HEK293 (cell line): ENCODE results near the gene RCSD1.

Source experiments
- CTCF ChIA-PET: fragments of 350-600 bp; formaldehyde crosslinking; extraction: SDS; loops from one replicate; lab custom pipeline; 2021; ENCODE audit warnings: antibody characterized with exemption; lab: Yijun Ruan, JAX
- POLR2A ChIA-PET: fragments of 300-600 bp; formaldehyde crosslinking; extraction: SDS; loops from one replicate; lab custom pipeline; 2020; ENCODE audit warnings: antibody characterized with exemption, inconsistent platforms; lab: Yijun Ruan, JAX
- H3K27ac ChIP-seq: fragments of 200-500 bp; sonication (Bioruptor generic); 2 replicates; pipeline ENCODE4 v1.5.1; 2014; ENCODE audit warnings: low read depth, low read length, control low read depth, inconsistent platforms; ENCODE audit errors: extremely low read depth
- H3K36me3 ChIP-seq, 2 experiments: fragments of 200-500 bp in 1 of 2; sonication (Bioruptor generic) in 1 of 2; 1 replicate in 1 of 2; 2 replicates in 1 of 2; pipeline ENCODE4 v1.5.1; 2014 to 2017; ENCODE audit warnings: inconsistent platforms in 2 of 2, low read length in 2 of 2; ENCODE audit not compliant: control insufficient read depth in 2 of 2, insufficient read depth in 1 of 2
- H3K4me1 ChIP-seq: fragments of 200-500 bp; sonication (Bioruptor generic); 2 replicates; pipeline ENCODE4 v1.5.1; 2014; ENCODE audit warnings: mild to moderate bottlenecking, low read length, inconsistent platforms; ENCODE audit not compliant: control insufficient read depth, insufficient read depth
- H3K4me3 ChIP-seq: 2 replicates; pipeline ENCODE4 v1.5.1; 2011; ENCODE audit warnings: low read depth, mild to moderate bottlenecking, control low read depth, low read length, moderate library complexity
- H3K9me3 ChIP-seq: fragments of 200-500 bp; sonication (Bioruptor generic); 2 replicates; pipeline ENCODE4 v1.5.1; 2014; ENCODE audit warnings: low read depth, low read length, inconsistent platforms; ENCODE audit not compliant: control insufficient read depth, insufficient read depth
- HOXA7 ChIP-seq: sonication (generic); formaldehyde crosslinking; IDR thresholded peaks from 2 replicates; pipeline ENCODE4 v1.8.1; 2022; ENCODE audit warnings: missing genetic modification reagents, borderline replicate concordance
- SCRT1 ChIP-seq: fragments of 450-650 bp; formaldehyde crosslinking; IDR thresholded peaks from 2 replicates; pipeline ENCODE4 v1.5.1; 2016; ENCODE audit warnings: missing biosample characterization, missing genetic modification characterization, borderline replicate concordance
- ZNF114 ChIP-seq: fragments of 450-650 bp; formaldehyde crosslinking; IDR thresholded peaks from 2 replicates; pipeline ENCODE4 v1.5.0; 2017; ENCODE audit warnings: missing biosample characterization, missing genetic modification characterization
- ZNF157 ChIP-seq: fragments of 450-650 bp; formaldehyde crosslinking; IDR thresholded peaks from 2 replicates; pipeline ENCODE4 v1.5.1; 2016; ENCODE audit warnings: missing biosample characterization, missing genetic modification characterization
- ZNF19 ChIP-seq: fragments of 450-650 bp; formaldehyde crosslinking; IDR thresholded peaks from 2 replicates; pipeline ENCODE4; 2016; ENCODE audit warnings: missing biosample characterization, missing genetic modification characterization, low read depth
- ZNF274 ChIP-seq, 2 experiments: fragments of 200-500 bp in 1 of 2; fragments of 450-650 bp in 1 of 2; sonication (Bioruptor generic) in 1 of 2; formaldehyde crosslinking in 1 of 2; IDR thresholded peaks; 2 replicates each; pipeline versions ENCODE4 v1.5.1 to v1.6.1; 2014 to 2016; ENCODE audit warnings: borderline replicate concordance in 1 of 2, inconsistent platforms in 1 of 2, low read length in 1 of 2, missing biosample characterization in 1 of 2, missing genetic modification characterization in 1 of 2
- ZNF302 ChIP-seq: fragments of 450-650 bp; formaldehyde crosslinking; IDR thresholded peaks from 2 replicates; pipeline ENCODE4 v1.5.1; 2016; ENCODE audit warnings: missing biosample characterization, missing genetic modification characterization, low read depth
- ZNF366 ChIP-seq: fragments of 450-650 bp; formaldehyde crosslinking; conservative IDR thresholded peaks from 2 replicates; pipeline ENCODE4 v1.5.1; 2016; ENCODE audit warnings: missing biosample characterization, missing genetic modification characterization
- ZNF560 ChIP-seq: fragments of 450-650 bp; formaldehyde crosslinking; IDR thresholded peaks from 2 replicates; pipeline ENCODE4 v1.5.1; 2017; ENCODE audit warnings: missing biosample characterization, missing genetic modification characterization, borderline replicate concordance
- ZNF571 ChIP-seq: fragments of 450-650 bp; formaldehyde crosslinking; IDR thresholded peaks from 2 replicates; pipeline ENCODE4 v1.5.0; 2017; ENCODE audit warnings: missing biosample characterization, missing genetic modification characterization
- ZNF585B ChIP-seq: fragments of 450-650 bp; formaldehyde crosslinking; IDR thresholded peaks from 2 replicates; pipeline ENCODE4 v1.5.1; 2016; ENCODE audit warnings: missing biosample characterization, missing genetic modification characterization
- ZNF670 ChIP-seq: fragments of 450-650 bp; formaldehyde crosslinking; IDR thresholded peaks from 2 replicates; pipeline ENCODE4 v1.5.1; 2016; ENCODE audit warnings: missing biosample characterization, missing genetic modification characterization, low read depth
- ZNF785 ChIP-seq: fragments of 450-650 bp; formaldehyde crosslinking; IDR thresholded peaks from 2 replicates; pipeline ENCODE4 v1.5.1; 2016; ENCODE audit warnings: missing biosample characterization, missing genetic modification characterization
- ZNF843 ChIP-seq: fragments of 450-650 bp; formaldehyde crosslinking; IDR thresholded peaks from 2 replicates; pipeline ENCODE4 v1.5.1; 2016; ENCODE audit warnings: missing biosample characterization, missing genetic modification characterization
- TF ChIP-seq, protein P1 (sequence below): fragments of 450-650 bp; formaldehyde crosslinking; IDR thresholded peaks from 2 replicates; pipeline ENCODE4 v1.5.1; 2016; ENCODE audit warnings: missing biosample characterization, missing genetic modification characterization
- TF ChIP-seq, protein P2 (sequence below): fragments of 450-650 bp; formaldehyde crosslinking; IDR thresholded peaks from 2 replicates; pipeline ENCODE4 v1.5.1; 2016; ENCODE audit warnings: missing biosample characterization, missing genetic modification characterization
- TF ChIP-seq, protein P3 (sequence below): sonication (generic); formaldehyde crosslinking; IDR thresholded peaks from 2 replicates; pipeline ENCODE4 v1.8.1; 2022; ENCODE audit warnings: mild to moderate bottlenecking, moderate library complexity, missing genetic modification reagents
- TF ChIP-seq, protein P4 (sequence below): fragments of 450-650 bp; formaldehyde crosslinking; IDR thresholded peaks from 2 replicates; pipeline ENCODE4 v1.5.1; 2017; ENCODE audit warnings: missing biosample characterization, mild to moderate bottlenecking, missing genetic modification characterization, moderate library complexity
- TF ChIP-seq, protein P5 (sequence below): fragments of 450-650 bp; formaldehyde crosslinking; IDR thresholded peaks from 2 replicates; pipeline ENCODE4 v1.5.1; 2017; ENCODE audit warnings: missing biosample characterization, missing genetic modification characterization
- TF ChIP-seq, protein P6 (sequence below): fragments of 450-650 bp; formaldehyde crosslinking; IDR thresholded peaks from 2 replicates; pipeline ENCODE4 v1.5.1; 2017; ENCODE audit warnings: missing biosample characterization, missing genetic modification characterization
- TF ChIP-seq, protein P7 (sequence below): fragments of 450-650 bp; formaldehyde crosslinking; IDR thresholded peaks from 2 replicates; pipeline ENCODE4 v1.5.1; 2016; ENCODE audit warnings: missing biosample characterization, missing genetic modification characterization

Gene RCSD1

DNA sequence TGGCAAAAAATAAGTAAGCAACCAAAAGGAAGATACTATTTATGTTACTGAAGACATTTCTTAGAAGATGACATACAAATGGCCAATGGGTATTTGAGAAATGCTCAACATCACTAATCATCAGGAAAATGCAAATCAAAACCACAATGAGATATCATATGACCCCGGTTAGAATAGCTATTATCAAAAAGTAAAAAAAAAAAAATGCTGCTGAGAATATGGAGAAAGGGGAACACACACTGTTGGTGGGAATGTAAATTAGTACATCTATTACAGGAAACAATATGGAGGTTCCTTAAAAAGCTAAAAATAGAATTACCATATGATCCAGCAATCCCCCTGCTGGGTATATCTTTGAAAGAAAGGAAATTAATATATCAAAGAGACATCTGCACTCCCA, 42.2 kb upstream of the RCSD1 start:
- ChIA-PET CTCF (interaction anchor here (0.6 to 1.0 kb wide), 2 partner anchors 99 to 100 kb away, joined by 3 read pairs; no protein-coding TSS in a partner anchor), POLR2A (no interaction called here)
- no peaks in the 10 kb centered on the region for H3K9me3 ChIP-seq
- no peak for TF ChIP-seq ZNF114 (tag by site-specific recombination)
- TF ChIP-seq ZNF560, result no peak
- TF ChIP-seq, protein P1, sequence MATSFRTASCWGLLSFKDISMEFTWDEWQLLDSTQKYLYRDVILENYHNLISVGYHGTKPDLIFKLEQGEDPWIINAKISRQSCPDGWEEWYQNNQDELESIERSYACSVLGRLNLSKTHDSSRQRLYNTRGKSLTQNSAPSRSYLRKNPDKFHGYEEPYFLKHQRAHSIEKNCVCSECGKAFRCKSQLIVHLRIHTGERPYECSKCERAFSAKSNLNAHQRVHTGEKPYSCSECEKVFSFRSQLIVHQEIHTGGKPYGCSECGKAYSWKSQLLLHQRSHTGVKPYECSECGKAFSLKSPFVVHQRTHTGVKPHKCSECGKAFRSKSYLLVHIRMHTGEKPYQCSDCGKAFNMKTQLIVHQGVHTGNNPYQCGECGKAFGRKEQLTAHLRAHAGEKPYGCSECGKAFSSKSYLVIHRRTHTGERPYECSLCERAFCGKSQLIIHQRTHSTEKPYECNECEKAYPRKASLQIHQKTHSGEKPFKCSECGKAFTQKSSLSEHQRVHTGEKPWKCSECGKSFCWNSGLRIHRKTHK (tag by site-specific recombination), result no peak
- no peak for TF ChIP-seq ZNF843 (tag by site-specific recombination)
- no peak for TF ChIP-seq ZNF585B (tag by site-specific recombination)
- TF ChIP-seq ZNF366 (tag by site-specific recombination), result no peak
- TF ChIP-seq SCRT1 (tag by site-specific recombination), result no peak
- no peak for TF ChIP-seq ZNF19
- TF ChIP-seq, protein P2, sequence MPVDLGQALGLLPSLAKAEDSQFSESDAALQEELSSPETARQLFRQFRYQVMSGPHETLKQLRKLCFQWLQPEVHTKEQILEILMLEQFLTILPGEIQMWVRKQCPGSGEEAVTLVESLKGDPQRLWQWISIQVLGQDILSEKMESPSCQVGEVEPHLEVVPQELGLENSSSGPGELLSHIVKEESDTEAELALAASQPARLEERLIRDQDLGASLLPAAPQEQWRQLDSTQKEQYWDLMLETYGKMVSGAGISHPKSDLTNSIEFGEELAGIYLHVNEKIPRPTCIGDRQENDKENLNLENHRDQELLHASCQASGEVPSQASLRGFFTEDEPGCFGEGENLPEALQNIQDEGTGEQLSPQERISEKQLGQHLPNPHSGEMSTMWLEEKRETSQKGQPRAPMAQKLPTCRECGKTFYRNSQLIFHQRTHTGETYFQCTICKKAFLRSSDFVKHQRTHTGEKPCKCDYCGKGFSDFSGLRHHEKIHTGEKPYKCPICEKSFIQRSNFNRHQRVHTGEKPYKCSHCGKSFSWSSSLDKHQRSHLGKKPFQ (tag by site-specific recombination), result no peak
- TF ChIP-seq, protein P3, sequence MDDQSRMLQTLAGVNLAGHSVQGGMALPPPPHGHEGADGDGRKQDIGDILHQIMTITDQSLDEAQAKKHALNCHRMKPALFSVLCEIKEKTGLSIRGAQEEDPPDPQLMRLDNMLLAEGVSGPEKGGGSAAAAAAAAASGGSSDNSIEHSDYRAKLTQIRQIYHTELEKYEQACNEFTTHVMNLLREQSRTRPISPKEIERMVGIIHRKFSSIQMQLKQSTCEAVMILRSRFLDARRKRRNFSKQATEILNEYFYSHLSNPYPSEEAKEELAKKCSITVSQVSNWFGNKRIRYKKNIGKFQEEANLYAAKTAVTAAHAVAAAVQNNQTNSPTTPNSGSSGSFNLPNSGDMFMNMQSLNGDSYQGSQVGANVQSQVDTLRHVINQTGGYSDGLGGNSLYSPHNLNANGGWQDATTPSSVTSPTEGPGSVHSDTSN, result no peak
- TF ChIP-seq ZNF157 (tag by site-specific recombination), result no peak
- no peak for TF ChIP-seq ZNF670 (tag by site-specific recombination)
- TF ChIP-seq, protein P4, sequence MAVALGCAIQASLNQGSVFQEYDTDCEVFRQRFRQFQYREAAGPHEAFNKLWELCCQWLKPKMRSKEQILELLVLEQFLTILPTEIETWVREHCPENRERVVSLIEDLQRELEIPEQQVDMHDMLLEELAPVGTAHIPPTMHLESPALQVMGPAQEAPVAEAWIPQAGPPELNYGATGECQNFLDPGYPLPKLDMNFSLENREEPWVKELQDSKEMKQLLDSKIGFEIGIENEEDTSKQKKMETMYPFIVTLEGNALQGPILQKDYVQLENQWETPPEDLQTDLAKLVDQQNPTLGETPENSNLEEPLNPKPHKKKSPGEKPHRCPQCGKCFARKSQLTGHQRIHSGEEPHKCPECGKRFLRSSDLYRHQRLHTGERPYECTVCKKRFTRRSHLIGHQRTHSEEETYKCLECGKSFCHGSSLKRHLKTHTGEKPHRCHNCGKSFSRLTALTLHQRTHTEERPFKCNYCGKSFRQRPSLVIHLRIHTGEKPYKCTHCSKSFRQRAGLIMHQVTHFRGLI (tag by site-specific recombination), result no peak
- TF ChIP-seq, protein P5, sequence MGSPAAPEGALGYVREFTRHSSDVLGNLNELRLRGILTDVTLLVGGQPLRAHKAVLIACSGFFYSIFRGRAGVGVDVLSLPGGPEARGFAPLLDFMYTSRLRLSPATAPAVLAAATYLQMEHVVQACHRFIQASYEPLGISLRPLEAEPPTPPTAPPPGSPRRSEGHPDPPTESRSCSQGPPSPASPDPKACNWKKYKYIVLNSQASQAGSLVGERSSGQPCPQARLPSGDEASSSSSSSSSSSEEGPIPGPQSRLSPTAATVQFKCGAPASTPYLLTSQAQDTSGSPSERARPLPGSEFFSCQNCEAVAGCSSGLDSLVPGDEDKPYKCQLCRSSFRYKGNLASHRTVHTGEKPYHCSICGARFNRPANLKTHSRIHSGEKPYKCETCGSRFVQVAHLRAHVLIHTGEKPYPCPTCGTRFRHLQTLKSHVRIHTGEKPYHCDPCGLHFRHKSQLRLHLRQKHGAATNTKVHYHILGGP, result no peak
- no peaks in the 10 kb centered on the region for H3K36me3 ChIP-seq
- no peaks in the 10 kb centered on the region for H3K4me1 ChIP-seq
- H3K27ac ChIP-seq, result no peak overlapping the region
- H3K4me3 ChIP-seq, result no peak overlapping the region

DNA sequence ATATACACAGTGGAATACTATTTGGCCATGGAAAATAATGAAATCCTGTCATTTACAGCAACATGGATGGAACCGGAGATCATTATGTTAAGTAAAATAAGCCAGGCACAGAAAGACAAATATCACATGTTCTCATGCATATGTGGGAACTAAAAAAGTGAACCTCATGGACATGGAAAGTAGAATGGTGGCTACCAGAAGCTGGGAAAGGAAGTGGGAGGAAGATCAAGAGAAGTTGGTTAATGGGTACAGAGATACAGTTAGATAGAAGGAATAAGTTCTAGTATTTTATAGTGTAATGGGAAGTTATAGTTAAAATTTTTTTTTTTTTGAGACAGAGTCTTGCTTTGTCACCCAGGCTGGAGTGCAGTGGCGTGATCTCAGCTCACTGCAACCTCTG, 41.7 kb upstream of the RCSD1 start:
- Histone ChIP-seq H3K27ac (no peak overlapping the region), H3K9me3 (no peaks in the 10 kb centered on the region), H3K36me3 (no peaks in the 10 kb centered on the region), H3K4me1 (no peaks in the 10 kb centered on the region), H3K4me3 (no peak overlapping the region)
- ChIA-PET CTCF (interaction anchor here (0.6 to 1.0 kb wide), 2 partner anchors 100 to 179 kb away, joined by 3 read pairs; no protein-coding TSS in a partner anchor), POLR2A (no interaction called here)
- TF ChIP-seq, protein P6, sequence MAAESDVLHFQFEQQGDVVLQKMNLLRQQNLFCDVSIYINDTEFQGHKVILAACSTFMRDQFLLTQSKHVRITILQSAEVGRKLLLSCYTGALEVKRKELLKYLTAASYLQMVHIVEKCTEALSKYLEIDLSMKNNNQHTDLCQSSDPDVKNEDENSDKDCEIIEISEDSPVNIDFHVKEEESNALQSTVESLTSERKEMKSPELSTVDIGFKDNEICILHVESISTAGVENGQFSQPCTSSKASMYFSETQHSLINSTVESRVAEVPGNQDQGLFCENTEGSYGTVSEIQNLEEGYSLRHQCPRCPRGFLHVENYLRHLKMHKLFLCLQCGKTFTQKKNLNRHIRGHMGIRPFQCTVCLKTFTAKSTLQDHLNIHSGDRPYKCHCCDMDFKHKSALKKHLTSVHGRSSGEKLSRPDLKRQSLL, result no peak
- no peak for TF ChIP-seq HOXA7 (CRISPR knock-in tag)
- TF ChIP-seq ZNF274 (IDR thresholded peaks at IDR 0.05; ENCODE audit: low read length), result no peak
- TF ChIP-seq ZNF274 (tag by site-specific recombination; IDR thresholded peaks at IDR 0.05; ENCODE audit: borderline replicate concordance), result no peak
- TF ChIP-seq ZNF785 (tag by site-specific recombination), result no peak
- TF ChIP-seq, protein P3, result no peak
- no peak for TF ChIP-seq ZNF571
- TF ChIP-seq ZNF302 (tag by site-specific recombination), result no peak
- TF ChIP-seq, protein P7, sequence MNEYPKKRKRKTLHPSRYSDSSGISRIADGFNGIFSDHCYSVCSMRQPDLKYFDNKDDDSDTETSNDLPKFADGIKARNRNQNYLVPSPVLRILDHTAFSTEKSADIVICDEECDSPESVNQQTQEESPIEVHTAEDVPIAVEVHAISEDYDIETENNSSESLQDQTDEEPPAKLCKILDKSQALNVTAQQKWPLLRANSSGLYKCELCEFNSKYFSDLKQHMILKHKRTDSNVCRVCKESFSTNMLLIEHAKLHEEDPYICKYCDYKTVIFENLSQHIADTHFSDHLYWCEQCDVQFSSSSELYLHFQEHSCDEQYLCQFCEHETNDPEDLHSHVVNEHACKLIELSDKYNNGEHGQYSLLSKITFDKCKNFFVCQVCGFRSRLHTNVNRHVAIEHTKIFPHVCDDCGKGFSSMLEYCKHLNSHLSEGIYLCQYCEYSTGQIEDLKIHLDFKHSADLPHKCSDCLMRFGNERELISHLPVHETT, result no peak
